ENCODE results near the gene DHRS7C.

Gene DHRS7C

DNA sequence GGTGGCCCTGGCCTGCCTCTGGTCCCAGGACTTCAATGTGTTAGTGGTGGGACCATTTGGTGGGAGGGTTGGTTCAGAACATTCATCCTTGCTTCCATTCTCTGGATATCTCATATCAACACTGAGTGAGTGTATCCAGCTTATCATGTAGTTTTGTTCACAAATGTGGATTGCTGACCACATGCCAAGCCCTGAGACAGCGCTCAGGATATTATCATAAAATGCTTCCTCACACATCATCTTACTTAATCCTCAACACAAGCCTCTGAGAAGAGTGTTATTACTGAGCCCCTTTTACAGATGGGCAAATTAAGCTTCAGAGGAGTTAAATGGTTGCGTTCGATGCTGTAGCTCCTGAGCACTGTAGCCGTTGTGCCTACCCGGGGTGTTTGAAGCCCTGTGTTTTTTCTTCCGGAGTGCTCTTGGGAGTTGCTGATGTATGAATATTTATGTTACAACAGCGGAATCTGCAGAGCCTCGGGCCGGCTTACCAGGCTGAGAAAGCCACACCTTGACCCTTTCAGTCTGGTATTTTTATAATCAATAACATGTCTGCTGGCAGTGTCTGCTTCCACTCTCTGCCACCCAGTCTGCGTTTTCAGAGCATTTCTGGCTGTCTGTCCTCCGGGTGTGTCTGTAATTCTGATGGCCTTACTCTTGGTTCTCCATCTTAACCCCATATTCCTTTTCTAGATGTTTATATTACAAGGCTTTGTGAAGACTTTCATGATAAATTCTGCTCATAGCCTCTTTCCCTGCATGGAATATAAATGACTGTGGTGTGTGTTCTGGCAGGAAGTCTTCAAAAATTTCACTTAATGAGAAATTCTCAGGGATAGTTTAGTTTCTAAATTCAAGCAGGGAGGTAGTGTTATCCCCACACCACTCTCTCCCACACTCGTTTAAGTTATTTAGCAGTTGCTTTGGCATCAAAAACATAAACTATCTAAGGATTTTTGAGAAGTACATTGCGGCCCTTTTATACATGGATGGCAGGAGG is 37.2 kb upstream of the DHRS7C start:
- TF ChIP-seq, protein P1, sequence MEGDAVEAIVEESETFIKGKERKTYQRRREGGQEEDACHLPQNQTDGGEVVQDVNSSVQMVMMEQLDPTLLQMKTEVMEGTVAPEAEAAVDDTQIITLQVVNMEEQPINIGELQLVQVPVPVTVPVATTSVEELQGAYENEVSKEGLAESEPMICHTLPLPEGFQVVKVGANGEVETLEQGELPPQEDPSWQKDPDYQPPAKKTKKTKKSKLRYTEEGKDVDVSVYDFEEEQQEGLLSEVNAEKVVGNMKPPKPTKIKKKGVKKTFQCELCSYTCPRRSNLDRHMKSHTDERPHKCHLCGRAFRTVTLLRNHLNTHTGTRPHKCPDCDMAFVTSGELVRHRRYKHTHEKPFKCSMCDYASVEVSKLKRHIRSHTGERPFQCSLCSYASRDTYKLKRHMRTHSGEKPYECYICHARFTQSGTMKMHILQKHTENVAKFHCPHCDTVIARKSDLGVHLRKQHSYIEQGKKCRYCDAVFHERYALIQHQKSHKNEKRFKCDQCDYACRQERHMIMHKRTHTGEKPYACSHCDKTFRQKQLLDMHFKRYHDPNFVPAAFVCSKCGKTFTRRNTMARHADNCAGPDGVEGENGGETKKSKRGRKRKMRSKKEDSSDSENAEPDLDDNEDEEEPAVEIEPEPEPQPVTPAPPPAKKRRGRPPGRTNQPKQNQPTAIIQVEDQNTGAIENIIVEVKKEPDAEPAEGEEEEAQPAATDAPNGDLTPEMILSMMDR (conservative IDR thresholded peaks at IDR 0.05; ENCODE audit: low read depth, low read length) = no peak
- no peak overlapping the region for H3K4me3 ChIP-seq (ENCODE audit: low read length)
- DNase-seq (ENCODE audit: low read depth) = no peak

DNA sequence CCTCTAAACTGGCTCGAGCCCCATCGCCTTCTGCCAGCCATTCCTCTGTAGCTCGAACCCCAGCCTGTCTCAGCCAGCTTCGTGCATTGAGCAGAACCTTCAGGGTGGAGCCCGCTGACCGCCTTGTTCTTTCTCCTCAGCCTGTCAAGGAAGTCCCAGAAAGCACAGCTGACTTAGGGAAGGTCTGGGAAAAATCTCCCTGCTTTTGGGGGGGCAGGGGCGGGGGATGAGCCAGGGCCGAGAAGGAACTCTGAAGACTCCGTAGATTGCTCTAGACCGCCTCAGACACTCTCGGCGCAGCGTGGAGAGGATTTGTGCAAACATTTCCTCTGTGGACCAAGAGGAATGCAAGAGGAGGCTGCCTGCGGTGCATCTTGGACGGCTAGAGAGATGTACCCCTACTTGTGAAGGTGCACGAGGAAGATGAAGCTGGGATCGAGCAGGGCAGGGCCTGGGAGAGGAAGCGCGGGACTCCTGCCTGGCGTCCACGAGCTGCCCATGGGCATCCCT is 34.3 kb upstream of the DHRS7C start, which contains the start of gene GLP2R:
Gene GLP2R (plus strand): TSS at position 284 of the 510 bp plus-strand sequence. CDS start 140 bp downstream, at position 424.
- H3K4me3 ChIP-seq (ENCODE audit: low read length) = no peak within 1 kb of the TSS
- DNase-seq (ENCODE audit: low read depth) = no peak
- TF ChIP-seq, protein P1 (conservative IDR thresholded peaks at IDR 0.05; ENCODE audit: low read depth, low read length) = no peak

DNA sequence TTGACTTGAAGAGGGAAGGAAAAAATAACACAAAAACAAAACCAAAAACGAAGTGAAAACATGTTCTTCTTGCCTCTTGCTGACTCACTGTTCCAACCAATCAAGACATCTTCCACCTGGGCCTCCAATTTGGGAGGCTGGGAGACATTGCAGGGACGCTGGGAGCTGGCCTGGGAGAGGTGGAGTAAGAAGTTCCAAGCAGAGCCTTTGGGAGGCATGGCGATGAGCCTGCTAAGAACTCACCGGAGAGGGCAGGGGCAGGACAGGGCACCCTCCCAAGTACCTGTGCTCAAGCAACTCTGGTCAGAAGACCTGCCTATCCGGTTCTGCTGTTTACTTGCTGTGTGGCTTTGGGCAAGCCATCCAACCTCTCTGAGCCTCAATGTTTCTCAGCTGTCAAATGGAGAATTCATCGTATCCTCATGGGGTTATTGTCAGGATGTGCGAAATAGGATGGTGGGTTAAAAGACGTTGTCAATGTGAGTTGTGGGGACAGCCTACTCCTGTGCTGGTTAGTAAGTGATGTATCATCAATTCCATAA is 33.5 kb upstream of the DHRS7C start:
- TF ChIP-seq, protein P1 (conservative IDR thresholded peaks at IDR 0.05; ENCODE audit: low read depth, low read length) = no peak
- DNase-seq (ENCODE audit: low read depth) = no peak
- no peak overlapping the region for H3K4me3 ChIP-seq (ENCODE audit: low read length)

DNA sequence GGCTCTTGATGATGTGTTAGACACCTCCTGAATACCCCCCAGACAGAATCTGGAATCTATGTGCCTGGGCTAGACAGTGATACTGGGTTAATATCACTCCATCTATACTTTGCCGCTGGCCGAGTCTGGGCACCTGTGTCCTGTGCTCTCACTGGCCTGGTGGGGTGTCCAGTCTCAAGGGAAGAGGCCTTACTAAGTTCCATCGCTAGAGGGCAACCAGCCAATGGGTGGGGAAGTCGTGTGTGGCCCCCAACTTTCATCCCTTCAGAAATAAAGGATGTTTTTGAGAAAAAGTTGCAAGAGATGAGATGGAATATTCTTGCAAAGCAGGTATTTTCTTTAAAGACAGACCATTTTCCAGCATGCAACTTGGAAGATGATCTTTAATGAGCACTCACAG is 32.7 kb upstream of the DHRS7C start:
- DNase-seq (ENCODE audit: low read depth) = no peak
- no peak overlapping the region for H3K4me3 ChIP-seq (ENCODE audit: low read length)
- TF ChIP-seq, protein P1 (conservative IDR thresholded peaks at IDR 0.05; ENCODE audit: low read depth, low read length) = peak; percentile 17

DNA sequence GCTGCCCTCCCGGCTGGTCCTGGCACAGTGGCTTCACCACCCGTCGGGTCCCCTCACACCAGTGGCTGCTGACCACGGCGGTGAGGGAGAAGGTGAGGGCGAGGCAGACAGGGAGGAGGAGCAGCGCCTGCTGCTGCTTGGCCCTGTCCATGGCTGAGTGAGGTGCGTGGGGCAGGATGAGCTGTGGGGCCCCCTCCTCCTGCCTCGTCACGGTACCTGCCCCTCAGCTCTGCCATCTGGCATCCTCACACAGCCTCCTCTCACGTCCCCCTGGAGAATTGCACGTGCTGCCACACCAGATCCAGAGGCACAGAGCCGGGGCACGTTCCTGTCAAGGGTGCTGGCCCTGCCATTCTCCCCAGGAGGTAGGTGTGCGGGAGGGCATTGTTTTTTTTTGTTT is 30.5 kb upstream of the DHRS7C start, which contains the start of gene GSG1L2:
Gene GSG1L2 (minus strand): TSS at position 159 of the 400 bp plus-strand sequence. CDS start 8 bp downstream, at position 151.
- DNase-seq (ENCODE audit: low read depth) = no peak
- H3K4me3 ChIP-seq (ENCODE audit: low read length) = no peak within 1 kb of the TSS
- TF ChIP-seq, protein P1 (conservative IDR thresholded peaks at IDR 0.05; ENCODE audit: low read depth, low read length) = no peak

DNA sequence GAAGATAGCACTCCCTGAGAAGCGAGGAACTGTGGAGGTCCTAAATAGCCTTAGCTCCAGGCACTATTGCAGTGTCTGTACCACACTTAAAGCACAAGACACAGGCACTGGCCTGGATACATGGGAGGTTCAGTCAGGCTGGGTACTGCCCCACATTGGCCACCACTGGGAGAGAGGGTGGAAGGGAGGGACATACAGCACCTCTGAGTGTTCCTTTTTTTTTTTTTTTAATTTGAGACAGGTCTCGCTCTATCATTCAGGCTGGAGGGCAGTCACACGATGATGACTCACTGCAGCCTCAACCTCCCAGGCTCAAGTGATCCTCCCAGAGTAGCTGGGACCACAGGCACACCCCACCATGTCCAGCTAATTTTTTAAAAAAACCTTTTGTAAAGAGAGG is 29.1 kb upstream of the DHRS7C start:
- no peak overlapping the region for H3K4me3 ChIP-seq (ENCODE audit: low read length)
- no peak for DNase-seq (ENCODE audit: low read depth)
- TF ChIP-seq, protein P1 (conservative IDR thresholded peaks at IDR 0.05; ENCODE audit: low read depth, low read length) = no peak

Data from retinal pigment epithelial cell (primary cell).